Neural progenitor cell (in vitro differentiated cells): ENCODE results near the gene GLG1.

Source experiments
- CTCF ChIP-seq: fragments of 200-600 bp; sonication (generic); IDR thresholded peaks from 2 replicates; pipeline ENCODE4 v1.5.1; 2017; ENCODE audit warnings: antibody characterized with exemption, mild to moderate bottlenecking
- EZH2 ChIP-seq: fragments of 200-600 bp; sonication (generic); IDR thresholded peaks from 2 replicates; pipeline ENCODE4 v1.6.1; 2017; ENCODE audit warnings: antibody characterized with exemption, mild to moderate bottlenecking, moderate library complexity
- EZH2phosphoT487 ChIP-seq: fragments of 200-600 bp; sonication (generic); IDR thresholded peaks from 2 replicates; pipeline ENCODE4 v1.6.1; 2017; ENCODE audit warnings: antibody characterized with exemption

- TF ChIP-seq CTCF (no peak), EZH2phosphoT487 (no peak), EZH2 (no peak)
Observed at GRCh38 chr16:74563828-74564263, 43.1 kb downstream of the GLG1 start.
